GM18873 (cell line): ENCODE measurements around the gene ITGA8.

ENCODE experiments used
- ATAC-seq: cut with Tn5 transposase; IDR thresholded peaks from one replicate; pipeline ENCODE4 v1.9.1; 2021; ENCODE audit warnings: mild to moderate bottlenecking, moderate library complexity, moderate number of reproducible peaks; ENCODE audit not compliant: unreplicated experiment, low FRiP score

The ITGA8 gene

GRCh38 chr10:15474671-15475070 is 245.1 kb downstream of the ITGA8 start:
- no peak for ATAC-seq

- no peak for ATAC-seq
Observed at GRCh38 chr10:15473396-15473767, 246.3 kb downstream of the ITGA8 start.

- no peak for ATAC-seq
Observed at GRCh38 chr10:15472431-15473395, 247.0 kb downstream of the ITGA8 start.

- ATAC-seq: no peak
Observed at GRCh38 chr10:15472008-15472407, 247.7 kb downstream of the ITGA8 start.

- no peak for ATAC-seq
Observed at GRCh38 chr10:15469111-15469510, 250.6 kb downstream of the ITGA8 start.

GRCh38 chr10:15464381-15464780 is 255.3 kb downstream of the ITGA8 start:
- ATAC-seq: no peak
